ENCODE measurements around the gene OSBPL1A.
"Not testable (repeated sequence)": the region's sequence is repeated elsewhere in the genome, so short reads cannot be mapped to it uniquely, and the experiment has no call there.

OSBPL1A gene

DNA sequence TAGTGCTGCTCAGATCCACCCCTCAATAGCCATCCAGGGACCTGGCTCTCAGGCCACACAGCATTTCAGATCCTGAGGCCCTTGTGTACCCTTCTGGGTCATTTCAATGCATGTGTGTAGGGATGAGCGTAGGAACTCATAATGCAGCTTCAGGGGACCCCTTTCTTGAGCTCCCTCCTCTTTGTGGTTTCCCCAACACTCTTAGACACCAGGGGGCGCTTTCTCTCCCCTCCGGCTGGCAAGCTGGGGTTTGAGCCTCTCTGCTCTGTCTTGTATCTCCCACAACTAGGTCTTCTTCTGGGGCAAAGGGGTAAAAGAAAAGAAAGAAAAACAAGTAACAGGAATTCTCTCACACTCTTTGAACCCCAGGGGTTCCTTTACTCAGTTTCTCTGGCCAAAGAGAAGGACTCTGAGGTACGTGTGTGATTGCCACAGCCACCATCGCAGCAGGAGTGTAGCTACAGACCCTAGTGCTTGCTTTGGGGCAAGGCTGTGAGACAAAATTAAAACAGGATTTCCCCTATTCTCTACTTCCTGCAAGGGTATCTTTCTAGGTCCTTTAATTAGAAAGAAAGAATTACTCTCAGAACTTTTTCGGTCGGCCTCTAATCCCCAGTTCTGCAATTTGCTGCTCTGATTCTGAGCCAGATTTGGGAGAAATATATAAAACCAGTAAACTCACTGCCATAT lies 220.8 kb downstream of the OSBPL1A start:
- DNase-seq = peak; percentile 37 to 43

DNA sequence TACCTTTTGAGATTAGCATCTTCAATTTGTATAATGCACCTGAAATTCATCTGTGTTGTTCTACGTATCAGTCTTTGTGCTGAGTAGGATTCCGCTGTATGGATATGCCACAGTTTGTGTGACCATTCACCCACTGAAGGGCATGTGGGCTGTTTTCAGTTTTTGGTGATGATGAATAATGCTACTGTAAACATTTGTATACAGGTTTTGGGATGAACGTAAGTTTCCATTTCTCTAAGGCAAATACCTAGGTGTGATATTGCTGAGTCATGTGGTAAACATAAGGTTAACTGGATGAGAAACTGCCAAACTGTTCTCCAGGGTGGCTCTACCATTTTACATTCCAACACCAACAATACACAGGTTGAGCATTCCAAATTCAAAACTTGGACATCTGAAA lies 223.6 kb downstream of the OSBPL1A start:
- no peak for DNase-seq

GRCh38 chr18:24170360-24170759 lies 227.3 kb downstream of the OSBPL1A start:
- no peak for DNase-seq

- no peak for DNase-seq
Measured at GRCh38 chr18:24168496-24168895, 229.1 kb downstream of the OSBPL1A start.

- no peak for DNase-seq
Measured at GRCh38 chr18:24161304-24161703, 236.3 kb downstream of the OSBPL1A start.

- DNase-seq = no peak
Measured at GRCh38 chr18:24160086-24160485, 237.5 kb downstream of the OSBPL1A start.

GRCh38 chr18:24157855-24158254 lies 239.8 kb downstream of the OSBPL1A start:
- DNase-seq = no peak

GRCh38 chr18:24153397-24153796 lies 244.2 kb downstream of the OSBPL1A start:
- no peak for DNase-seq

- DNase-seq = not testable (repeated sequence)
Measured at GRCh38 chr18:24149591-24149990, 248.0 kb downstream of the OSBPL1A start.

GRCh38 chr18:24142376-24142775 lies 255.2 kb downstream of the OSBPL1A start:
- DNase-seq = no peak

- no peak for DNase-seq
Measured at GRCh38 chr18:24140697-24141096, 256.9 kb downstream of the OSBPL1A start.

DNA sequence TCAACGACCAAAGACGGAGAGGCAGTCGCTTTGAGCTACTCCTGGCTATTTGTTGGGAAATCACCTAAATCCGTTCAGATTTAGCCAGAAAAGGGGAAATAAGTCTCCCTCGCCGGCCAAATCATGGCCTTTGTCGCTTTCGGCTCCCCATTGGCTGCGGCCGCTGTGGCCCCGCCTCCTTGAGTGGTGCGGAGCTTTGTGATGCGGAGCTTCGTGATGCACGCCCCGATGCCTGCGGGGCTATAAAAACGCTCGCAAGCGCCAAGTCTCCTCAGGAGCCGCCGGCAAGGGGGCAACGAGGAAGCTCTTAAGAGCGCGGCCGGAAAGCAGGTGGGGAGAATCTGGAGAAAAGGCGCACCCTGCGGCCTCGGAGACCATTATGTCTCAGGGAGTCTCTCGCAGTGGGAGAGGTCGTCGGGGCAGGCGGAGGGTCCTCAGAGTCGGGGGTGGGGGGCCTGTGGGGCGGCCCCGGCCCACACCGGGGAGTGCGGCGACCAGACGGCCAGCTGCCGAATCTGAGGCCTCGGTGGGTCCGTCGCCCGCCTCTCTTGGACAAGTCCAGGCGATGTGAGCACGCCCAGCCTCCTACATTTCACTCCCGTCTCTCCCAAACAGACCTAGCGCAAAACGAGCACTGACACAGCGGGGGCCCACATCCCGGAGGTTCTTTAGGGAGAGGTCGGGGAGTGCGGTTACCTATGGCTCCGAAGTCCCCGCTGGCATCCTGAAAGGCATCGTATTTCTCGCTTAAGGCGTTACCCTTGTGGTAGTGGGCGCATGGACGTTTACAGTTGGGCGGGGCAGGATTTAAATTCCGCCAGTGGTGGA lies 258.6 kb downstream of the OSBPL1A start, which contains the start of gene CABYR:
Gene CABYR (plus strand): TSS at position 274 of the 828 bp plus-strand sequence. CDS start 4,053 bp downstream, outside the sequence.
- DNase-seq = peak in 1 of 2 experiments; percentile 77

DNA sequence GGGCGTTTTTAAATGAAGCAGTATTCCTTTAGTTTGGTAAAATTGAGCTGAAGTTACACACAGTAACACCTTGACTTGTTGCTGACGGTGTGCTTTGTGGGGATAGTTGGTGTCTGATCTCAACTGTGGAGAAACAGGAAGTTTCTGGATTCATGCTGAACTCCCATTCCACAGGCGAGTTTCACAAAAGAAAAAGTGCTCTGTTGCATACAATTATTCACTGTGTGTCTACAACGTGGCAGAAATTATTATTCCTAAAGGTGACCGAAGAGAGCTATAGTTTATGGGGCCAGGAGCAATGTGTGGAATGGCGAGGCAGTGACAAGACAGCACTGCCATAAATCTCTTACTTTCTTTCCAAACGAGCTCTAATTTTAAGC lies 259.2 kb downstream of the OSBPL1A start:
- no peak for DNase-seq

DNA sequence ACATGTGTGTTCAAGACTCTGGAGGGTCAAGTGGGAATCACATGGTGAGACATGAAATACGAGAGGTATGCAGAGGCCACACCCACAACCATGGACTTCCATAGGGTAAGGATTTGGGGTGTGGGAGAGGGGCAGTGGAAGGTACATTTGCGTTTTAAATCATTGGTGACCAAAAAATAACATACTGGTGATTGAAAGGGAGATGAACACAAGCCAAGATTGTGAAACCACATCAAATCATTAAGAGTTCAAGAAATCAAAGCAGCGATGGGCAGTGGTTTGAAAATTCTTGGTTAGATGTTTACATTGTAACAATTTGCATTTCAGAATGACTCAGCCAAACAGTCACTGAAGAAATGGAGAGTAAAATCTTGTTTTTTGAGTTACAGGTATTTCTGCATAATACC lies 260.7 kb downstream of the OSBPL1A start:
- DNase-seq = no peak

DNA sequence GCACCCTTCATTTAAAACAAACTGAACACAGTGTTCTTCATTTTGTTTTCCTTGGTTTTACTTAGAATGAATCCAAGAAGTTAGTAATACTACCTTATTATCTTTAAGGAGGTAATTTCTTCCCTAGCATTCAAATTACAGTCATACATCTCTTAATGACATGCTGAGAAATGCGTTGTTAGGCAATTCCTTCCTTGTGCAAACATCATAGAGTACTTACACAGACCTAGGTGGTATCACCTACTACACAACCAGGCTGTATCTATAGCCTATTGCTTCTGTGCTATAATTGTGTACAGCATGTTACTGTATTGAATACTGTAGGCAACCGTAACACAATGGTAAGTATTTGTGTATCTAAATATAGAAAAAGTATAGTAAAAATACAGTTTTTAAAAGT lies 267.1 kb downstream of the OSBPL1A start:
- DNase-seq = no peak

DNA sequence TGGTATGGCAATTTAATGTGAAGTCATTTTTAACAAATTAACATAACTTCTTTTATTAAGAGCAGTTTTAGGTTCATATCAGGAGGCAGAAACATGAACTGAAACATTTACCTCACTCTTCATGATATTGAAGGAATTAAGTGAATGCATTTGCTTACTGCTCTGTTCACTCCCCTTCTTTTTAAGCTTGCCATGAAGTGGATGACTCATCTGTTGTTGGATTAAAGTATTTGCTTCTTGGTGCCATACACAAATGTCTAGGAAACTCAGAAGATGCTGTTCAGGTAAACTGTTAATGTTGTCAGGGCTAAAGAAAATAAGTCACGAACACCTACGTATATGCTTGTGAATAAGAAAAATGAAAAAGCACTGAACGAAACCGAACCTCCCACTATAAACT lies 268.9 kb downstream of the OSBPL1A start:
- no peak for DNase-seq

GRCh38 chr18:24127735-24128134 lies 269.9 kb downstream of the OSBPL1A start:
- no peak for DNase-seq

GRCh38 chr18:24126155-24126961 lies 271.3 kb downstream of the OSBPL1A start:
- no peak for DNase-seq

GRCh38 chr18:24121625-24122024 lies 276.0 kb downstream of the OSBPL1A start:
- no peak for DNase-seq

GRCh38 chr18:24120676-24121075 lies 276.9 kb downstream of the OSBPL1A start:
- DNase-seq = no peak

- peak; percentile 53 to 59 for DNase-seq
Measured at GRCh38 chr18:24118750-24119577, 278.7 kb downstream of the OSBPL1A start.

GRCh38 chr18:24115628-24116027 lies 282.0 kb downstream of the OSBPL1A start:
- no peak for DNase-seq

All from NCI-H446 (cell line).